Measurements from ENCODE around the gene MYZAP.

Gene MYZAP

DNA sequence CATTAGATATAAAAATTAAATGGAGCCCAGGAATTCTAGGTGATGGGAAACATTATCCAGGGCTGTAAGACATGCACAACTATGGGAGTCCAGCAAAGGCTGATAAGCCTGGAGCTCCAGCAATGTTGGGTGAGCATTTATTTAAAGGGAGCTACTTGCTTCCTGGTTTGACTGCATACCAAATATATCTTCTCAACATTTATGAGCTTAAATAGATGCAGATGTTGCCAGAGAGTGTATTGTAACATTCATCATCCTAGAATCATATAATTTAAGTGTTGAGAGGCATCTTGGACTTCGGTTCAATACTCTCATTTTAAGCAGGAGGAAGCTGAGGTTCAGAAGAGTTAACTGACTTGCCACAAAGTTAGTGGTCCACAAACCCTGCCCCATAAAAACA lies 102.6 kb downstream of the MYZAP start:
- no peak for DNase-seq (ENCODE audit: low read depth)
- H3K4me3 ChIP-seq (ENCODE audit: low read depth, low read length) = no peak overlapping the region
- TF ChIP-seq, protein P1, sequence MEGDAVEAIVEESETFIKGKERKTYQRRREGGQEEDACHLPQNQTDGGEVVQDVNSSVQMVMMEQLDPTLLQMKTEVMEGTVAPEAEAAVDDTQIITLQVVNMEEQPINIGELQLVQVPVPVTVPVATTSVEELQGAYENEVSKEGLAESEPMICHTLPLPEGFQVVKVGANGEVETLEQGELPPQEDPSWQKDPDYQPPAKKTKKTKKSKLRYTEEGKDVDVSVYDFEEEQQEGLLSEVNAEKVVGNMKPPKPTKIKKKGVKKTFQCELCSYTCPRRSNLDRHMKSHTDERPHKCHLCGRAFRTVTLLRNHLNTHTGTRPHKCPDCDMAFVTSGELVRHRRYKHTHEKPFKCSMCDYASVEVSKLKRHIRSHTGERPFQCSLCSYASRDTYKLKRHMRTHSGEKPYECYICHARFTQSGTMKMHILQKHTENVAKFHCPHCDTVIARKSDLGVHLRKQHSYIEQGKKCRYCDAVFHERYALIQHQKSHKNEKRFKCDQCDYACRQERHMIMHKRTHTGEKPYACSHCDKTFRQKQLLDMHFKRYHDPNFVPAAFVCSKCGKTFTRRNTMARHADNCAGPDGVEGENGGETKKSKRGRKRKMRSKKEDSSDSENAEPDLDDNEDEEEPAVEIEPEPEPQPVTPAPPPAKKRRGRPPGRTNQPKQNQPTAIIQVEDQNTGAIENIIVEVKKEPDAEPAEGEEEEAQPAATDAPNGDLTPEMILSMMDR (IDR thresholded peaks at IDR 0.05; ENCODE audit: insufficient read depth, low read depth, low read length, missing control alignments) = no peak

DNA sequence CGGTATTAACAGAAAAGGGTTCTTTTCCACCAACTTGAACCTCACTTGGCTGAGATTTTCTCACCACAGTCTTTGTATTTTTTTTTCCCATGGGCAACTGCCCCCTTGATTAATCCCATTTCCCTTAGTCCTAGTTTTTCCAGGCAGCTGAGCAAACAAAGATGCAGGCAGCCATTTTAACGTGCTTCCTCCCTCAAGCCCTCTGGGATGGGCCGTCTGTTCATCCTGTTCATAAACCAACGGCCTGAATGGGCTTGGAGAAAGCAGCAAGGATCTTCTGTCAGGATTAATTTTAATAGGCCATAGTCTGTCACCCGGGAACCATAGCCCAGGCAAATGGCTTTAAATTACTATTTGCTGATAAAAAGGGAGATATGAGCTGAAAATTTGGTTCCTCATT lies 104.4 kb downstream of the MYZAP start:
- no peak overlapping the region for H3K4me3 ChIP-seq (ENCODE audit: low read depth, low read length)
- DNase-seq (ENCODE audit: low read depth) = no peak
- TF ChIP-seq, protein P1 (IDR thresholded peaks at IDR 0.05; ENCODE audit: insufficient read depth, low read depth, low read length, missing control alignments) = no peak

DNA sequence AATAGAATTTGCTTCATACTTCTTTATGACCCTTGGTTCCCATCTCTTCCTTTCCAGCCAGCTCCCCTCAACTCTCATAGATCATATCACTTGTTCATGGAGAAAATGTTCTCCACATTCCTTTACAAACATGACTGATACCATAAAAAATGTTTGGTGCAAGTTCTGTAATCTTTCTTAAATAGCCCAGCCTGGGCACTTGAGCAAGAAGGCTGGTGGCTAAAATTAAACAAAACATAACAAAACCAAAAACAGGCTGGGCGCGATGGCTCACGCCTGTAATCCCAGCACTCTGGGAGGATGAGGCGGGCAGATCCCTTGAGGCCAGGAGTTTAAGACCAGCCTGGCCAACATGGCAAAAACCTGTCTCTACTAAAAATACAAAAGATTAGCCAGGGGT lies 105.9 kb downstream of the MYZAP start:
- DNase-seq (ENCODE audit: low read depth) = no peak

DNA sequence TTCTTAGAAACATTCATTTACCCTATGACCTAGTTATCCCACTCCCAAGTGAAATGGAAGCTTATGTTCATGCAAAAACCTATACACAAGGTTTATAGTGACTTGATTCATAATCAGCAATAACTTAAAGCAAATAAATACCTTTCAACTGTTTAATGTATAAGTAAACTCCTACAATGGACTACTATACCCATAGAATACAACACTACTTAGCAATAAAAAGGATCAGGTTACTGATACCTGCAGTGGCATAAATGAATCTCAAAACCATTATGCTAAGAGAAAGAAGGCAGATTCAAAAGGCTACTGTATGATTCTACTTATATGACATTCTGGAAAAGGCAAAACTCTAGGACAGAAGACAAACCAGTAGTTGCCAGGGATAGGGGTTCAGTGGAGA lies 106.5 kb downstream of the MYZAP start:
- H3K4me3 ChIP-seq (ENCODE audit: low read depth, low read length) = no peak overlapping the region
- TF ChIP-seq, protein P1 (IDR thresholded peaks at IDR 0.05; ENCODE audit: insufficient read depth, low read depth, low read length, missing control alignments) = no peak
- DNase-seq (ENCODE audit: low read depth) = no peak

More for the DNA sequence above, 105.9 kb downstream of the MYZAP start:
- H3K4me3 ChIP-seq (ENCODE audit: low read depth, low read length) = no peak overlapping the region
- TF ChIP-seq, protein P1 (IDR thresholded peaks at IDR 0.05; ENCODE audit: insufficient read depth, low read depth, low read length, missing control alignments) = no peak

DNA sequence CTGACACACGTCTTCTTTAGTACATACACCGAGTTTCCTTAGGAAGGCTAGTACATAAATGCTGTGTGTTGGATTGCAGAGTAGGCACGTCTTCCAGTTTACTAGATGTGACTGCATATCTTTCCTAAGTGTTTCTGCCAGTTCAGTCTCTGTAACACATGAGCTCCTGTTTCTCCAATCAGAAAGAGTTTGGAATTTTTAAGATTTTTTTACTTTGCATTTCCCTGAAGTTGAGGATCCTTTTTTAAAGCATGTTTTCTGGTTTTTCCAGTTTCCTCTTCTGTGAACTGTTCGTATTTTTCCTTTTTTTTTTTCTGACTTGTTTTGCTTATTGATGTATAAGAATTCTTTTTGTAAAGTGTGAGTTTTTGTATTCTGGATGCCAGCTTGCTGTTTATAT lies 107.3 kb downstream of the MYZAP start:
- no peak for DNase-seq (ENCODE audit: low read depth)
- H3K4me3 ChIP-seq (ENCODE audit: low read depth, low read length) = no peak overlapping the region
- TF ChIP-seq, protein P1 (IDR thresholded peaks at IDR 0.05; ENCODE audit: insufficient read depth, low read depth, low read length, missing control alignments) = no peak

DNA sequence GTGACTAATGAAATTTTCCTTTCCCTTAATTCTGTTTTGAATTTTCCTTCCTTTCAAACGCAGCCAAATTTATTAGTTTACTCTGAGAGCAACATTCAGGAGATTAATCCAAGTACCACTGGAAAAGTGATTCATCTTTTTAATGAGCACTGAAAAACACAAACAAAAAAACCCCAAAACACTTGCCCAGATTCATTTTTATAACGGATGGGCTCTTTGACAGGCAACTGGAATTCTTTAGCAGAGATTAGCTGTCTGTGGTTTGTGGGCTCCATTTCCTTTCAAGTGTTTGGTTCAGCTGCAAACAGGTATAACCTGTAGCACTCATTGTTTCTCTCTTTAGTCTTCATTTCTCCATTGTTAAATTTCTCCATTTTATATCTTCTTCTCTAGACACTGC lies 111.7 kb downstream of the MYZAP start:
- TF ChIP-seq, protein P1 (IDR thresholded peaks at IDR 0.05; ENCODE audit: insufficient read depth, low read depth, low read length, missing control alignments) = no peak
- DNase-seq (ENCODE audit: low read depth) = no peak
- no peak overlapping the region for H3K4me3 ChIP-seq (ENCODE audit: low read depth, low read length)

DNA sequence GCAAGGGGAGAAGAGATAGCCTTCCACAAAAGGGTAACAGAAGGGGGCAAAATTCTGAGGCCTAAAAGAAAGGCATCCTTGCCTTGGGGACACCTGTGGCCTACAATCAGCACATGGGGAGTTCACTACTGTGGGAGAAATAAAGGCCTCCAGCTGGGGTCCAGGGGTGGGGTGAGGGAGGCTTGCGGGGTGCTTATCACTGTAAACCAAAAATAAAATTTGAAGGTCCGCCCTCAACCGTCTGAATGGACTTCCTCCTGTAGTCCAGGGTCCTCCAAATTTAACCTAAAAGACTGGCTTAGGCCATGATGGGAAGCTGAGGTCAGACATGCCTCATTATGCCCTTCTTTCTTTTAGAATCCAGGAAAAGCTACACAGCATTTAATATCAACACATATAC lies 112.7 kb downstream of the MYZAP start:
- TF ChIP-seq, protein P1 (IDR thresholded peaks at IDR 0.05; ENCODE audit: insufficient read depth, low read depth, low read length, missing control alignments) = no peak
- no peak for DNase-seq (ENCODE audit: low read depth)
- no peak overlapping the region for H3K4me3 ChIP-seq (ENCODE audit: low read depth, low read length)

All from GM12865 (cell line).